IMR-90 (cell line): Measurements from ENCODE around the gene ERMP1. TPM values are rescaled to one million over a fixed set of nuclear protein-coding genes. Genes with fewer than 3 reads are reported as not detected.

Experiments used
- ATAC-seq: fragments of 200-7000 bp; cut with Tn5 transposase; 2 replicates; pipeline ENCODE4 v1.9.1; 2020; ENCODE audit warnings: low read depth, mild to moderate bottlenecking, moderate library complexity
- BruUV-seq: library from RNA; stranded (reverse); fragments of 400-500 nt; replicated peaks from 2 replicates; lab custom pipeline; 2021; lab: Mats Ljungman, UMichigan
- CTCF ChIA-PET: fragments of 300-600 bp; formaldehyde crosslinking; extraction: SDS; loops from one replicate; lab custom pipeline; 2021; ENCODE audit warnings: antibody characterized with exemption; lab: Yijun Ruan, JAX
- POLR2A ChIA-PET: fragments of 300-600 bp; sonication (Branson Sonifier 250); formaldehyde crosslinking; loops from one replicate; lab custom pipeline; 2022; ENCODE audit warnings: antibody characterized with exemption; ENCODE audit not compliant: unreplicated experiment; lab: Charles Lee
- DNase-seq: peaks from one replicate; pipeline ENCODE4 v3.0.0; 2013
- H2AFZ ChIP-seq: replicated peaks from 2 replicates; pipeline ENCODE3; 2013; ENCODE audit warnings: low read length, mild to moderate bottlenecking; ENCODE audit not compliant: poor library complexity
- H2AK5ac ChIP-seq: 2 replicates; pipeline ENCODE4 v1.6.1; 2013; ENCODE audit warnings: low read depth, low read length, inconsistent platforms
- H2AK9ac ChIP-seq: replicated peaks from 2 replicates; pipeline ENCODE3; 2013; ENCODE audit warnings: mild to moderate bottlenecking, low read depth, low read length, moderate library complexity; ENCODE audit not compliant: poor library complexity
- H2BK120ac ChIP-seq: 2 replicates; pipeline ENCODE4 v1.6.1; 2013; ENCODE audit warnings: low read depth, low read length, inconsistent platforms
- H2BK15ac ChIP-seq: 3 replicates; pipeline ENCODE4 v1.6.1; 2013; ENCODE audit warnings: low read depth, low read length, inconsistent platforms
- H2BK20ac ChIP-seq: 2 replicates; pipeline ENCODE4 v1.6.1; 2013; ENCODE audit warnings: low read depth, mild to moderate bottlenecking, inconsistent platforms, low read length, moderate library complexity
- H2BK5ac ChIP-seq: 2 replicates; pipeline ENCODE4 v1.6.1; 2013; ENCODE audit warnings: mild to moderate bottlenecking, low read depth, low read length, inconsistent platforms; ENCODE audit not compliant: poor library complexity, severe bottlenecking
- H3K14ac ChIP-seq: replicated peaks from 2 replicates; pipeline ENCODE4 v1.6.1; 2013; ENCODE audit warnings: low read depth, low read length, inconsistent platforms
- H3K18ac ChIP-seq: 2 replicates; pipeline ENCODE4 v1.6.1; 2013; ENCODE audit warnings: low read depth, low read length, control low read depth
- H3K23ac ChIP-seq: 2 replicates; pipeline ENCODE4 v1.6.1; 2013; ENCODE audit warnings: low read depth, low read length, inconsistent platforms
- H3K27ac ChIP-seq: 2 replicates; pipeline ENCODE4 v1.5.1; 2013; ENCODE audit warnings: mild to moderate bottlenecking, control low read depth, low read length; ENCODE audit not compliant: insufficient read depth
- H3K27me3 ChIP-seq: 2 replicates; pipeline ENCODE4 v1.6.1; 2013; ENCODE audit warnings: low read length; ENCODE audit not compliant: control insufficient read depth, insufficient read depth
- H3K36me3 ChIP-seq: 2 replicates; pipeline ENCODE4 v1.6.1; 2013; ENCODE audit warnings: low read length, mixed read lengths; ENCODE audit not compliant: control insufficient read depth, insufficient read depth
- H3K4ac ChIP-seq: 2 replicates; pipeline ENCODE4 v1.6.1; 2013; ENCODE audit warnings: low read depth, low read length, inconsistent platforms
- H3K4me1 ChIP-seq: 2 replicates; pipeline ENCODE4 v1.6.1; 2013; ENCODE audit warnings: low read length, mixed read lengths; ENCODE audit not compliant: control insufficient read depth, insufficient read depth
- H3K4me2 ChIP-seq: 2 replicates; pipeline ENCODE4 v1.6.1; 2013; ENCODE audit warnings: low read depth, mild to moderate bottlenecking, control low read depth, low read length, moderate library complexity
- H3K4me3 ChIP-seq: 2 replicates; pipeline ENCODE4 v1.5.1; 2013; ENCODE audit warnings: low read depth, mild to moderate bottlenecking, control low read depth, low read length, moderate library complexity; ENCODE audit not compliant: insufficient read depth
- H3K56ac ChIP-seq: 2 replicates; pipeline ENCODE4 v1.6.1; 2013; ENCODE audit warnings: low read length, inconsistent platforms; ENCODE audit not compliant: insufficient read depth; ENCODE audit errors: extremely low read depth
- H3K79me1 ChIP-seq, 2 experiments: 2 replicates each; pipeline ENCODE4 v1.6.1; 2013; ENCODE audit warnings: low read length in 2 of 2, inconsistent platforms in 1 of 2, low read depth in 1 of 2
- H3K9ac ChIP-seq: 2 replicates; pipeline ENCODE4 v1.6.1; 2013; ENCODE audit warnings: low read depth, low read length, control low read depth
- H3K9me1 ChIP-seq: 2 replicates; pipeline ENCODE4 v1.6.1; 2013; ENCODE audit warnings: low read length, inconsistent platforms; ENCODE audit not compliant: insufficient read depth
- H3K9me3 ChIP-seq: 2 replicates; pipeline ENCODE4 v1.6.1; 2013; ENCODE audit warnings: low read length; ENCODE audit not compliant: control insufficient read depth, insufficient read depth
- H4K20me1 ChIP-seq: 2 replicates; pipeline ENCODE4 v1.6.1; 2013; ENCODE audit warnings: low read length, inconsistent platforms; ENCODE audit not compliant: insufficient read depth
- H4K5ac ChIP-seq: 2 replicates; pipeline ENCODE4 v1.6.1; 2013; ENCODE audit warnings: mild to moderate bottlenecking, low read depth, low read length, control low read depth
- H4K8ac ChIP-seq, 2 experiments: 2 replicates each; pipeline ENCODE4 v1.6.1; 2013; ENCODE audit warnings: low read depth in 2 of 2, low read length in 2 of 2, control low read depth in 1 of 2, inconsistent platforms in 1 of 2
- H4K91ac ChIP-seq: 2 replicates; pipeline ENCODE4 v1.6.1; 2013; ENCODE audit warnings: low read depth, low read length, inconsistent platforms; ENCODE audit not compliant: insufficient read depth
- BHLHE40 ChIP-seq: fragments of 150-350 bp; IDR thresholded peaks from 2 replicates; pipeline ENCODE4 v1.6.1; 2016; ENCODE audit warnings: mild to moderate bottlenecking, low read depth, low read length
- CEBPB ChIP-seq: IDR thresholded peaks from 2 replicates; pipeline ENCODE4 v1.6.1; 2012; ENCODE audit warnings: low read depth, low read length, improper control_type of control experiment
- CHD1 ChIP-seq: IDR thresholded peaks from 2 replicates; pipeline ENCODE4 v1.6.1; 2012; ENCODE audit warnings: low read depth, low read length, improper control_type of control experiment
- MAFK ChIP-seq: IDR thresholded peaks from 2 replicates; pipeline ENCODE4 v1.6.1; 2012; ENCODE audit warnings: low read depth, low read length, improper control_type of control experiment
- MAZ ChIP-seq: IDR thresholded peaks from 2 replicates; pipeline ENCODE4 v1.6.1; 2012; ENCODE audit warnings: low read depth, mild to moderate bottlenecking, low read length, improper control_type of control experiment, moderate library complexity, borderline replicate concordance
- MXI1 ChIP-seq: IDR thresholded peaks from 2 replicates; pipeline ENCODE4 v1.6.1; 2012; ENCODE audit warnings: low read depth, mild to moderate bottlenecking, low read length, moderate library complexity, borderline replicate concordance
- NFE2L2 ChIP-seq: fragments of 150-350 bp; IDR thresholded peaks from 2 replicates; pipeline ENCODE4 v1.6.1; 2016; ENCODE audit warnings: low read depth, mild to moderate bottlenecking, low read length
- POLR2A ChIP-seq: IDR thresholded peaks from 2 replicates; pipeline ENCODE4 v1.6.1; 2012; ENCODE audit warnings: mild to moderate bottlenecking, low read depth, low read length
- RAD21 ChIP-seq: IDR thresholded peaks from 2 replicates; pipeline ENCODE4 v1.6.1; 2012; ENCODE audit warnings: low read length, improper control_type of control experiment
- RCOR1 ChIP-seq: IDR thresholded peaks from 2 replicates; pipeline ENCODE4 v1.6.1; 2012; ENCODE audit warnings: mild to moderate bottlenecking, low read length, improper control_type of control experiment; ENCODE audit not compliant: insufficient replicate concordance
- RFX5 ChIP-seq: IDR thresholded peaks from 2 replicates; pipeline ENCODE4 v1.8.0; 2012; ENCODE audit warnings: low read depth, mild to moderate bottlenecking, low read length, moderate library complexity
- SMC3 ChIP-seq: fragments of 150-350 bp; IDR thresholded peaks from 2 replicates; pipeline ENCODE4 v1.6.1; 2016; ENCODE audit warnings: low read depth, mild to moderate bottlenecking, antibody characterized with exemption, low read length, moderate library complexity
- USF2 ChIP-seq: fragments of 150-350 bp; IDR thresholded peaks from 2 replicates; pipeline ENCODE4 v1.6.1; 2017; ENCODE audit warnings: mild to moderate bottlenecking, antibody characterized with exemption, low read length, low read depth
- WGBS, 2 experiments: methylation state at CpG; one replicate each; pipeline versions ENCODE4 v1.1.5 to v1.1.7; 2013; ENCODE audit warnings: missing lambda C conversion rate in 2 of 2; ENCODE audit not compliant: insufficient read length in 1 of 2; ENCODE audit errors: extremely low coverage in 2 of 2; 5-methylcytosine and 5-hydroxymethylcytosine counted together
- dilution Hi-C: fragments of 300-500 bp; cut with HindIII; formaldehyde crosslinking; loops from one replicate; pipeline ENCODE4 v1.14.3; 2018; ENCODE audit warnings: low sequenced_read_pairs; ENCODE audit not compliant: unreplicated experiment
- in situ Hi-C: fragments of 300-500 bp; cut with MboI; formaldehyde crosslinking; loops from 3 replicates; pipeline ENCODE4 v1.14.3; 2019; ENCODE audit warnings: low sequenced_read_pairs, inconsistent platforms, mixed read lengths
- intact Hi-C: fragments of 100-400 bp; cut with micrococcal nuclease; formaldehyde crosslinking; loops from 2 replicates; pipeline ENCODE4 v1.10.0; 2022
- polyA plus RNA-seq, 3 experiments: library from polyadenylated mRNA; depleted of rRNA; stranded (reverse); fragments of >200 nt; gene quantifications; 2 replicates each; pipeline ENCODE4 v1.2.3, GENCODE V29; 2012; ENCODE audit warnings: low replicate concordance in 1 of 3
- total RNA-seq: library from RNA; depleted of rRNA; stranded (reverse); fragments of >200 nt; gene quantifications from 2 replicates; pipeline ENCODE4 v1.2.3, GENCODE V29; 2012
- TF ChIP-seq, protein P1 (sequence below): fragments of 150-350 bp; IDR thresholded peaks from 2 replicates; pipeline ENCODE4 v1.6.1; 2016; ENCODE audit warnings: low read depth, mild to moderate bottlenecking, low read length, moderate library complexity, borderline replicate concordance

Gene ERMP1
- total and polyA plus RNA-seq, 2 of the 4 experiments (the other 2 are of a cell fraction), result 2.2 to 4.7 TPM

DNA sequence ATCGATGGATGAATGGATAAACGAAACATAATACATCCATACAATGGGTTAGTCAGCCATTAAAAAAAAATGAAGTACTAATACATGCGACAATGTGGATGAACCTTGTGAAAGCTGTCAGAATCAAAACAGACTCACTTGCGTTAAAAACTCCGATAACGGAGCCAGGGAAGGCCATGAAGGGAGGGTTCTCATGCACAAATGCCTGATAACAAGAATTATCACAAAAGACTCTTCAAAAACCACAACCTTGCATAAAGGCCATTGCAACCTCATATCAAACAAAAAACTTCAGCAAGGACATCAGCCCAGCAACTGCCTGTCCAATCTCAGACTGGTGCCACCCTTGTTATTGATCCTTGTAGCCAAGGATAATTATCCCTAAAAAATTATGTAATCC is 13.7 kb downstream of the ERMP1 start:
- DNase-seq (no peak), ATAC-seq (no peak)
- intact Hi-C loops (no loop called here), in situ Hi-C loops (no loop called here), dilution Hi-C loops (no loop called here)
- Histone ChIP-seq H2AK9ac (no peak overlapping the region), H2BK20ac (no peak overlapping the region), H3K9ac (no peak overlapping the region), H3K79me1 (no peaks in the 10 kb centered on the region), H3K4me2 (no peak overlapping the region), H3K18ac (no peak overlapping the region), H2BK120ac (no peak overlapping the region), H3K9me3 (no peaks in the 10 kb centered on the region), H3K27ac (no peak overlapping the region), H4K91ac (no peak overlapping the region), H4K5ac (no peak overlapping the region), H3K4me3 (no peak overlapping the region), H2BK5ac (no peak overlapping the region), H4K8ac (no peak overlapping the region), H2BK15ac (no peak overlapping the region), H3K36me3 (peaks cover 1% of the 10 kb centered on the region; the same call in 1 of the 2 replicates), H3K4ac (no peak overlapping the region), H2AFZ (no peak overlapping the region), H3K27me3 (no peaks in the 10 kb centered on the region), H3K23ac (no peak overlapping the region), H3K9me1 (no peaks in the 10 kb centered on the region), H3K14ac (no peak overlapping the region), H4K20me1 (no peaks in the 10 kb centered on the region), H3K56ac (no peak overlapping the region), H3K4me1 (no peaks in the 10 kb centered on the region), H2AK5ac (no peak overlapping the region)
- ChIA-PET POLR2A (no interaction called here), CTCF (interaction anchor here (0.7 kb wide), 1 partner anchor 11 kb away, joined by 4 read pairs; no protein-coding TSS in a partner anchor)
- no peak for TF ChIP-seq MXI1
- no peak for TF ChIP-seq BHLHE40
- no peak for TF ChIP-seq NFE2L2
- no peak for TF ChIP-seq SMC3
- TF ChIP-seq CHD1, result no peak
- TF ChIP-seq, protein P1, sequence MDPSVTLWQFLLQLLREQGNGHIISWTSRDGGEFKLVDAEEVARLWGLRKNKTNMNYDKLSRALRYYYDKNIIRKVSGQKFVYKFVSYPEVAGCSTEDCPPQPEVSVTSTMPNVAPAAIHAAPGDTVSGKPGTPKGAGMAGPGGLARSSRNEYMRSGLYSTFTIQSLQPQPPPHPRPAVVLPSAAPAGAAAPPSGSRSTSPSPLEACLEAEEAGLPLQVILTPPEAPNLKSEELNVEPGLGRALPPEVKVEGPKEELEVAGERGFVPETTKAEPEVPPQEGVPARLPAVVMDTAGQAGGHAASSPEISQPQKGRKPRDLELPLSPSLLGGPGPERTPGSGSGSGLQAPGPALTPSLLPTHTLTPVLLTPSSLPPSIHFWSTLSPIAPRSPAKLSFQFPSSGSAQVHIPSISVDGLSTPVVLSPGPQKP, result no peak
- TF ChIP-seq CEBPB, result no peak
- no peak for TF ChIP-seq USF2
- no peak for TF ChIP-seq POLR2A
- no peak for TF ChIP-seq MAFK
- no peak for TF ChIP-seq RCOR1
- TF ChIP-seq RFX5, result no peak
- no peak for TF ChIP-seq RAD21
- no peak for TF ChIP-seq MAZ
- BruUV-seq, result no TSS peak
- no CpG with 5 or more reads among the region's 6 CpGs for WGBS, 2 experiments
